ENCODE measurements around the gene NAA15.
A peak's percentile ranks its signal among the peaks of the same experiment; 100 is the strongest.
"Not testable (repeated sequence)": the region's sequence is repeated elsewhere in the genome, so short reads cannot be mapped to it uniquely, and the experiment has no call there.

Gene NAA15

GRCh38 chr4:139368998-139369397 lies 67.7 kb downstream of the NAA15 start:
- DNase-seq: no peak

GRCh38 chr4:139374251-139374650 lies 72.9 kb downstream of the NAA15 start:
- DNase-seq: no peak

GRCh38 chr4:139386421-139386820 lies 85.1 kb downstream of the NAA15 start:
- DNase-seq: no peak

GRCh38 chr4:139389102-139389501 lies 87.8 kb downstream of the NAA15 start:
- DNase-seq: no peak

GRCh38 chr4:139389991-139390390 lies 88.7 kb downstream of the NAA15 start:
- DNase-seq: no peak

- no peak for DNase-seq
Measured at GRCh38 chr4:139391731-139392130, 90.4 kb downstream of the NAA15 start.

- DNase-seq: no peak
Measured at GRCh38 chr4:139392797-139393196, 91.5 kb downstream of the NAA15 start.

- DNase-seq: no peak
Measured at GRCh38 chr4:139401368-139401767, 100.1 kb downstream of the NAA15 start.

GRCh38 chr4:139402436-139402835 lies 101.1 kb downstream of the NAA15 start:
- no peak for DNase-seq

- DNase-seq: no peak
Measured at GRCh38 chr4:139403462-139403861, 102.2 kb downstream of the NAA15 start.

GRCh38 chr4:139410312-139410711 lies 109.0 kb downstream of the NAA15 start:
- DNase-seq: no peak

- not testable (repeated sequence) for DNase-seq
Measured at GRCh38 chr4:139414671-139415210, 113.4 kb downstream of the NAA15 start.

- peak in 1 of 2 donors; percentile 27 for DNase-seq
Measured at GRCh38 chr4:139416073-139416673, 114.9 kb downstream of the NAA15 start.

- no peak for DNase-seq
Measured at GRCh38 chr4:139419388-139419914, 118.1 kb downstream of the NAA15 start.

- no peak for DNase-seq
Measured at GRCh38 chr4:139420652-139421051, 119.3 kb downstream of the NAA15 start.

GRCh38 chr4:139436122-139436521 lies 134.8 kb downstream of the NAA15 start:
- no peak for DNase-seq

GRCh38 chr4:139438141-139438540 lies 136.8 kb downstream of the NAA15 start:
- DNase-seq: no peak

- no peak for DNase-seq
Measured at GRCh38 chr4:139441029-139441428, 139.7 kb downstream of the NAA15 start.

- DNase-seq: no peak
Measured at GRCh38 chr4:139443661-139444060, 142.4 kb downstream of the NAA15 start.

- not testable (repeated sequence) for DNase-seq
Measured at GRCh38 chr4:139444881-139445280, 143.6 kb downstream of the NAA15 start.

GRCh38 chr4:139447078-139447477 lies 145.8 kb downstream of the NAA15 start:
- DNase-seq: not testable (repeated sequence)

- no peak for DNase-seq
Measured at GRCh38 chr4:139450586-139450985, 149.3 kb downstream of the NAA15 start.

- DNase-seq: no peak
Measured at GRCh38 chr4:139451997-139452396, 150.7 kb downstream of the NAA15 start.

- DNase-seq: peak; percentile 52 to 53
Measured at GRCh38 chr4:139453041-139453370, 151.7 kb downstream of the NAA15 start.
